Measurements from ENCODE around the gene ATM. TPM values are rescaled to one million over a fixed set of nuclear protein-coding genes. Genes with fewer than 3 reads are reported as not detected.
"Not testable (repeated sequence)": the region's sequence is repeated elsewhere in the genome, so short reads cannot be mapped to it uniquely, and the experiment has no call there.

The ATM gene
- total RNA-seq, 1 donor from 2014 or later = 21.8 TPM

DNA sequence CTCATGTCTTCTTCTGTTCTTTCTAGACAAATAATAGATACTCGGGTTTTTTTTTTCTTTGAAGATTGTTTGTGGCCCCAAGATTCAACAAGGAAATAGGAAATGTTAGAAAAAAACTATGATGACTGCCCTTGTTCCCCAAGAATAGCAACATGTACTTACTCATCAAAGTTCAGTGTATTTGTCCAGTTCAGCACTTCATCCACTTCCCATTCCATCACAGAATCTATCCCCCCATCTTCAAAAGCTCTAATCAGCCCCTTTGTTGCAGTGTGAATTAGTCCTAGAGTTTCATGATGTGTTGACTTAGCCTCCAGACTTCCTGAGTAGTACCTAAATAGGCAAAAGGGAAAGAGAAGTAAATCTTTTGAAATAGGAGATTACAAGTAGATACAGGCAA lies 170.2 kb downstream of the ATM start:
- ATAC-seq = no peak

DNA sequence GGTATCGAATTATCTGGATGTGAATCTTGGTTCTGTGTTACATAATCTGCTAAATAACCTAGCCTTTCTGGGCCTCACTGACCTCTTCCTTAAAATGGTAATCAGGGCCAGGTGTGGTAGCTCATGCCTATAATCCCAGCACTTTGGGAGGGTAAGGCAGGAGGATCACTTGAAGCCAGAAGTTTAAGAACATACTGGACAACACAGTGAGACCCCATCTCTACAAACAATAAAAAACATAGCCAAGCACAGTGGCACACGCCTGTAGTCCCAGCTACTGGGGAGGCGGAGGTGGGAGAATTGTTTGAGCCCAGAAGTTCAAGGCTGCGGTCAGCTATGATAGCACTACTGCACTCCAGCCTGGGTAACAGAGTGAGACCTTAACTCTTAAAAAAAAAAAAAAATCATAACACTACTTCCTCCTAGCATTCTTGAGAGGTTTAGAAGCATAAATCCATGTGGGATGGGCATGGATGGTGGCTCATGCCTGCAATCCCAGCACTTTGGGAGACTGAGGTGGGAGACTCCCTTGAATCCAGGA lies 171.9 kb downstream of the ATM start:
- no peak for ATAC-seq

DNA sequence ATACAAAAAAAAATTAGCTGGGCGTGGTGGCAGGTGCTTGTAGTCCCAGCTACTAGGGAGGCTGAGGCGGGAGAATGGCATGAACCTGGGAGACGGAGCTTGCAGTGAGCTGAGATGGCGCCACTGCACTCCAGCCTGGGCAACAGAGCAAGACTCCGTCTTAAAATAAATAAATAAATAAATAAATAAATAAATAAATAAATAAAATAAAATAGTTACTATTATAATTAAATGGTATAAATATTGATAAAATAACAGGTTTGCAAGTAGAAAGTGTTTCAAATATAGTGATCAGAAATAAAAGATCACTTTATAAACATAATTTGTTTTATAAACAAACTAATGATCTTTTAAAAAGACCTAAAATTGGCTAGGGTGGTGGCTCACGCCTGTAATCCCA lies 173.8 kb downstream of the ATM start:
- not testable (repeated sequence) for ATAC-seq

DNA sequence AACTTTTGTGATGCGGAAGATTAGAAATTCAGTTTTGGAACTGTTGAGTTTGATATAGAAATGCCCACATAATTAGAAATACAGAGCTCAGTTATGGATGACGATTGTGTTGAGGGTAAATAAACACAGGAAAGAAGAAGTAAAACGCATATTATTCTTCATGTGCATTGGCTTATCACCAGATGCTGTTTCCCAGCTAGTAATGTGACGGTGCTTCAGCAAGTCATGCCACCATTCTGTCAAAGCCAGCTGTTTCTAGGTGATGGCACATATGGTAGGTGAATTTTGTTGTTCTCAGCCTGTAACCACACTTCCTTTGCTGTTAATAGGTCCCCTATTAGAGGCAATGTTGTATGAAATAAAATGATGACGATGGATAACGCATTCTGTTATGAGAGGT lies 175.6 kb downstream of the ATM start:
- ATAC-seq = no peak

DNA sequence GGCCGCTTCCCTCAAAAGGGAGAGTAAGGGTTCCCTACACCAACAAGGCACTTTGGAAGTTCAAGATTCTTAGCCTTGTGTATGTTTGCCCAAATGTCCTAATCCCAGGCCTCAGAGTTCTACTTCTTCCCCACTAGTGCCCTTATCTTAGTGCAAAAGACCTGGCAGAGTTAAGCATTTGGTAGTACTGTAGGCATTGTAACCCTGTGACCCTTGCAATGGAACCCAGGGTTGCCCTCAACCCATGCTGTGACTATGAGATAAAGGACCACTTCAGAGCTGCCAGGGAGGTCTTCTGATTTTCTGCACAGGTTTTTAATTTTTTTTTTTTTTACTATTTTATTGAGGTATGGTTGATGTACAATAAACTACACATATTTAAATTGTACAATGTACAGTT lies 179.4 kb downstream of the ATM start:
- no peak for ATAC-seq

DNA sequence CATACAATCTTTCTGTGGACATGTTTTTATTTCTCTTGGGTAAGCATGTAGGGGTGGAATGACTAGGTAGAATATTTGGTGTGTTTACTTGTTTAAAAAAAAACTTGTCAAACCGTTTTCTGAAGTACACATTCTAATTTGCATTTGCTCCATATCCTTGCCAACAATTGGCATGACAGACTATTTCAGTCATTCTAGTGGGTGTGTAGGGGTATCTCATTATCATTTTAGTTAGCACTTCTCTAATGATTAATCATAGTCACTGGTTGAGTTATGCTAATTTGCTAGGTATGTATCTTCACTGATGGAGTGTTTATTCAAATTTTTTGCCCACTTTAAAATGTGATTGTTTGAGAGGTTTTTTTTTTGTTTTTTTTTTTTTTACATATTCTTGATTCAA lies 180.2 kb downstream of the ATM start:
- ATAC-seq = no peak

DNA sequence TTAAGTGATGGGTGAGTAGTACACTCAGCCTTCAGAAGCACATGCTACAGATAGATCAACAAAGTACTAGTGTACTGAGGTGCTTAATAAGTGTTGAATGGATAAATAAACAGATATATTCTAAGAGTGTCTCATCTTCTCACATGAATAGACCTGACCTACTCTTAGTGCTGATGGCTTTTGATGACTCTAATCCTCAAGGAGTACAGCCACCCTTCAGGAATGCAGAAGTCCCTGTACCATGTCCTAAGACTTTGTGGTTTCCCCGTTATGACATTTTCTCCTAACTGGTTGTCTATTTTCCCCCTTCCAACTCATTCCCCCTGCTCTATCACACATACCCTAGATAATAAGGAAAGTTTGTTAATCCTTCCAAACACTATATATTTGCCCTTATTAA lies 182.8 kb downstream of the ATM start:
- ATAC-seq = peak; percentile 41

DNA sequence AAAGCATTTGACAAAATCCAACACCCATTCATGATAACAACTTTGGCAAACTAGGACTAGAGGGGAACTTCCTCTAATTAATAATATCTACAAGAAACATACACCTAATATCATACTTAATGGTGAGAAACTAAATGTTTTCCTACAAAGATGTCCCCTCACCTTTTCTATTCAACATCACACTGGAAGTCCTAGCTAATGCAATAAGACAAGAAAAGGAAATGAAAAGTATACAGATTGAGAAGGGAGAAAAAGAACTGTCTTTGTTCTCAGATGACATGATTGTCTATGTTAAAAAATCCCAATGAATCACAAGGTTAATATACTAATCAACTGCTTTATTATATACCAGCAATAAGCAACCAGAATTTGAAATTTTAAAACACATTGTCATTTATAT lies 192.1 kb downstream of the ATM start:
- no peak for ATAC-seq

DNA sequence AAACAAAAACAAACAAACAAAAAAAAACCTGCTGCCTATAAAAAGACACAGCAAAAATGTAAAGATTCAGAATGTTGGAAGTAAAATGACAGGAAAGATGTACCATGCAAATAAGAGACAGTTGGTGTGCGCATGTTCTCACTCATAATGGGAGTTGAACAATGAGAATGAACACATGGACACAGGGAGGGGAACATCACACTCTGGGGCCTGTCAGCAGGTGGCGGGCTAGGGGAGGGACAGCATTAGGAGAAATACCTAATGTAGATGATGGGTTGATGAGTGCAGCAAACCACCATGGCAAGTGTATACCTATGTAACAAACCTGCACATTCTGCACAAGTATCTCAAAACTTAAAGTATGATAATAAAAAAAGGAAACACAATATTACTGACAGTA lies 194.7 kb downstream of the ATM start:
- not testable (repeated sequence) for ATAC-seq

Other genes with a start within 250 kb of the ATM start
- 23.4 TPM for gene CUL5, start 214.2 kb upstream of the ATM start, total RNA-seq
- 27.7 TPM for gene ACAT1, start 101.5 kb upstream of the ATM start, total RNA-seq
- gene NPAT, start 429 bp upstream of the ATM start, total RNA-seq = 7.9 TPM
- gene C11orf65, start 244.5 kb downstream of the ATM start, total RNA-seq = 0.36 TPM